ENCODE measurements around the gene GPR158.

GPR158 gene

GRCh38 chr10:25280076-25280475, 105.3 kb downstream of the GPR158 start:
- no peak for DNase-seq
- TF ChIP-seq CTCF (IDR thresholded peaks at IDR 0.05; ENCODE audit: low read depth, low read length): no peak
- Histone ChIP-seq H3K36me3 (no peaks in the 10 kb centered on the region), H3K9me3 (no peaks in the 10 kb centered on the region), H3K4me1 (no peaks in the 10 kb centered on the region), H3K4me3 (ENCODE audit: low read depth, low read length) (no peak overlapping the region), H3K27me3 (no peaks in the 10 kb centered on the region)

- Histone ChIP-seq H3K27me3 (no peaks in the 10 kb centered on the region), H3K36me3 (no peaks in the 10 kb centered on the region), H3K9me3 (no peaks in the 10 kb centered on the region)
These were observed 105.8 kb downstream of the GPR158 start for GRCh38 chr10:25280573-25280972.

GRCh38 chr10:25285809-25286208, 111.0 kb downstream of the GPR158 start:
- no peak for DNase-seq
- H3K9me3 ChIP-seq: no peaks in the 10 kb centered on the region
- H3K4me3 ChIP-seq (ENCODE audit: low read depth, low read length): no peak overlapping the region
- H3K4me1 ChIP-seq: no peaks in the 10 kb centered on the region
- no peaks in the 10 kb centered on the region for H3K36me3 ChIP-seq
- TF ChIP-seq CTCF (IDR thresholded peaks at IDR 0.05; ENCODE audit: low read depth, low read length): no peak
- H3K27me3 ChIP-seq: no peaks in the 10 kb centered on the region

More at GRCh38 chr10:25280573-25280972, 105.8 kb downstream of the GPR158 start:
- no peak for DNase-seq
- no peak for TF ChIP-seq CTCF (IDR thresholded peaks at IDR 0.05; ENCODE audit: low read depth, low read length)
- H3K4me1 ChIP-seq: no peaks in the 10 kb centered on the region
- no peak overlapping the region for H3K4me3 ChIP-seq (ENCODE audit: low read depth, low read length)

- TF ChIP-seq CTCF (IDR thresholded peaks at IDR 0.05; ENCODE audit: low read depth, low read length): no peak
- Histone ChIP-seq H3K4me3 (ENCODE audit: low read depth, low read length) (no peak overlapping the region), H3K27me3 (no peaks in the 10 kb centered on the region), H3K36me3 (no peaks in the 10 kb centered on the region), H3K4me1 (no peaks in the 10 kb centered on the region), H3K9me3 (no peaks in the 10 kb centered on the region)
- DNase-seq: no peak
These were observed 113.4 kb downstream of the GPR158 start for GRCh38 chr10:25288181-25288580.

- no peak for DNase-seq
- no peak for TF ChIP-seq CTCF (IDR thresholded peaks at IDR 0.05; ENCODE audit: low read depth, low read length)
These were observed 119.5 kb downstream of the GPR158 start for GRCh38 chr10:25294032-25294926.

GRCh38 chr10:25296324-25296723, 121.5 kb downstream of the GPR158 start:
- H3K4me3 ChIP-seq (ENCODE audit: low read depth, low read length): no peak overlapping the region
- TF ChIP-seq CTCF (IDR thresholded peaks at IDR 0.05; ENCODE audit: low read depth, low read length): no peak

More at GRCh38 chr10:25294032-25294926, 119.5 kb downstream of the GPR158 start:
- no peak overlapping the region for H3K4me3 ChIP-seq (ENCODE audit: low read depth, low read length)
- no peaks in the 10 kb centered on the region; the same call in 1 of the 2 replicates for H3K4me1 ChIP-seq
- H3K27me3 ChIP-seq: no peaks in the 10 kb centered on the region
- no peaks in the 10 kb centered on the region for H3K9me3 ChIP-seq
- no peaks in the 10 kb centered on the region for H3K36me3 ChIP-seq

More at GRCh38 chr10:25296324-25296723, 121.5 kb downstream of the GPR158 start:
- Histone ChIP-seq H3K36me3 (no peaks in the 10 kb centered on the region), H3K4me1 (no peaks in the 10 kb centered on the region; the same call in 1 of the 2 replicates), H3K9me3 (no peaks in the 10 kb centered on the region), H3K27me3 (no peaks in the 10 kb centered on the region)
- DNase-seq: no peak

Data from BE2C (cell line).